Activated CD4-positive, alpha-beta memory T cell treated with anti-CD3 and anti-CD28 coated beads, Interleukin-2, amount 10 ng/mL, durations not matched to agents 7 days and 5 days (primary cell): Measurements from ENCODE around the gene HCFC1. TPM values are rescaled to one million over a fixed set of nuclear protein-coding genes. Genes with fewer than 3 reads are reported as not detected.
"Not testable (repeated sequence)": the region's sequence is repeated elsewhere in the genome, so short reads cannot be mapped to it uniquely, and the experiment has no call there.

ENCODE experiments used
- CTCF ChIA-PET: fragments of 350-600 bp; sonication (Branson Sonifier 250); formaldehyde crosslinking; loops from one replicate; lab custom pipeline; 2021; ENCODE audit warnings: antibody characterized with exemption, inconsistent platforms; lab: Charles Lee
- POLR2A ChIA-PET: fragments of 350-600 bp; sonication (Branson Sonifier 250); formaldehyde crosslinking; loops from one replicate; lab custom pipeline; 2021; ENCODE audit warnings: antibody characterized with exemption; lab: Charles Lee
- DNase-seq: peaks from one replicate; pipeline ENCODE4 v3.0.0-alpha.2; 2020
- H3K27ac Mint-ChIP-seq: one replicate; pipeline ENCODE4 v1.8.0; 2021; ENCODE audit warnings: mild to moderate bottlenecking, mixed read lengths
- H3K27me3 Mint-ChIP-seq: one replicate; pipeline ENCODE4 v1.8.0; 2021; ENCODE audit warnings: mixed read lengths
- H3K36me3 Mint-ChIP-seq: one replicate; pipeline ENCODE4 v1.8.0; 2021; ENCODE audit warnings: low read depth, mixed read lengths
- H3K4me1 Mint-ChIP-seq: one replicate; pipeline ENCODE4 v1.8.0; 2021; ENCODE audit warnings: mixed read lengths
- H3K4me3 Mint-ChIP-seq: one replicate; pipeline ENCODE4 v1.8.0; 2021; ENCODE audit warnings: mild to moderate bottlenecking, mixed read lengths
- H3K9me3 Mint-ChIP-seq: one replicate; pipeline ENCODE4 v1.8.0; 2021; ENCODE audit warnings: mixed read lengths
- total RNA-seq, 2 experiments: library from RNA; stranded (reverse); gene quantifications; one replicate each; pipeline ENCODE4 v1.2.3, GENCODE V29; 2021

Gene HCFC1
- total RNA-seq, 2 experiments from 2014 or later = 88.3 to 93.1 TPM

- Mint-ChIP-seq H3K4me3 (peak overlapping the region; percentile 69), H3K27ac (peak overlapping the region; percentile 93), H3K36me3 (peaks cover 19% of the 10 kb centered on the region), H3K27me3 (no peaks in the 10 kb centered on the region), H3K9me3 (no peaks in the 10 kb centered on the region), H3K4me1 (peaks cover 57% of the 10 kb centered on the region)
- POLR2A ChIA-PET = interaction anchor here (0.6 to 3.4 kb wide), 10 partner anchors 8 to 390 kb away, joined by 3 to 64 read pairs (median 9); partner anchors contain the start of genes ARHGAP4, HCFC1, IRAK1 and TMEM187
- CTCF ChIA-PET = interaction anchor here (1.0 to 1.7 kb wide), 5 partner anchors 11 to 545 kb away, joined by 3 to 9 read pairs (median 6); partner anchors contain the start of gene HCFC1
- peak; percentile 83 for DNase-seq
Observed at GRCh38 chrX:153981771-153982533, 10.3 kb upstream of the HCFC1 start.

DNA sequence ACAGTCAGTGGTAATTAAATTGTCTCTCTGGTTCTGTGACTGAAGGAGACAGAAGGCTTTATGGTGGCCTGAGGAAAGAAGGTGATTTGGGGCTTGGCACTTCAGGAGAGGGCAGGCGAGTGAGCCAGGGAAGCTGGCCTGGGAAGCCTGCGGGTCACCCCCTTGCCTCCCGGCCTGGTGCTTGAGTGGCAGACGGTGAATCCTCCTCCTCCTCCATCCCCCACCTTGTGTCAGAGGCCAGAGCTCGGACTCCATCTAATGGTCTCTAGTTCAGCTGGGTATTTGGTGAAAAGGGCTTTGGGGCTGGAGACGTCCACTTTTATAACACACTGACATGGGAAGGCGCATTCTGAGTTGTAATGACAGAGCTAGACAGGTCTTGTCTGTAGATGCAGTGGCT lies 9.6 kb upstream of the HCFC1 start:
- DNase-seq = no peak
- H3K4me3 Mint-ChIP-seq = peak overlapping the region; percentile 69
- peak overlapping the region; percentile 93 for H3K27ac Mint-ChIP-seq
- H3K4me1 Mint-ChIP-seq = peaks cover 55% of the 10 kb centered on the region
- ChIA-PET CTCF (interaction anchor here (1.0 to 1.7 kb wide), 5 partner anchors 10 to 546 kb away, joined by 3 to 9 read pairs (median 6); partner anchors contain the start of gene HCFC1), POLR2A (interaction anchor here (1.0 to 3.4 kb wide), 9 partner anchors 9 to 391 kb away, joined by 3 to 64 read pairs (median 10); partner anchors contain the start of genes ARHGAP4, HCFC1, IRAK1 and TMEM187)
- no peaks in the 10 kb centered on the region for H3K27me3 Mint-ChIP-seq
- H3K9me3 Mint-ChIP-seq = no peaks in the 10 kb centered on the region
- H3K36me3 Mint-ChIP-seq = peaks cover 19% of the 10 kb centered on the region

- not testable (repeated sequence) for DNase-seq, H3K27me3 Mint-ChIP-seq, H3K9me3 Mint-ChIP-seq
- H3K4me3 Mint-ChIP-seq = peak overlapping the region; percentile 73
- H3K27ac Mint-ChIP-seq = peak overlapping the region; percentile 93
- peaks cover 56% of the 10 kb centered on the region for H3K4me1 Mint-ChIP-seq
- ChIA-PET POLR2A (interaction anchor here (1.4 to 3.4 kb wide), 7 partner anchors 8 to 54 kb away, joined by 3 to 64 read pairs (median 14); partner anchors contain the start of genes ARHGAP4, HCFC1, IRAK1 and TMEM187), CTCF (interaction anchor here (1.4 to 1.7 kb wide), 4 partner anchors 22 to 40 kb away, joined by 3 to 8 read pairs (median 4); no protein-coding TSS in a partner anchor)
- peaks cover 21% of the 10 kb centered on the region for H3K36me3 Mint-ChIP-seq
Observed at GRCh38 chrX:153980394-153980793, 8.8 kb upstream of the HCFC1 start.

DNA sequence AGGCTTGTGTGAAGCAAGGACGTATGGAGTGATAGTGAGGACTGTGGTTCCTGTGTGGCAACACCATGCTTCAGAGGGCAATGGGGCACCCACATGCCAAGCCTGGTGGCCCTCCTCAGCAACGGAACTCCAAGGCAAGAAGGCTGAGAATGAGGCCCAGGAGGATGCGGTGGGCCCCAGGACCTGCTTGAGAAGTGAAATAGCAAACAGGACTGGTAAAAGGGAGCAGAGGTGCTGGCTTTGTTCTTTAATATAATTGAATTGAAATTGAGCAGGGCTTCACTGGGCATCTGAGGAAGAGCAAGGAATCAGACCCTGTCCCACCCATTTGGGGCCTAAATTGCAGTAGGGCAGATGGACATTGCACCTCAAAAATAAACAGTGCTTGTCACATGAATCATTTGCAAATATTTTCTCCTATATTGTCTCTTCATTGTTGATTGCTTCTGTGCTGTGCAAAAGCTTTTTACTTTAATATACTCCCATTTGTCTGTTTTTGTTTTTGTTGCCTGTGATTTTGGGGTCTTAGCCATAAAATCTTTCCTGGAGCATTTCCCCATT lies 3.2 kb upstream of the HCFC1 start:
- H3K9me3 Mint-ChIP-seq = no peaks in the 10 kb centered on the region
- DNase-seq = no peak
- ChIA-PET CTCF (no interaction called here), POLR2A (interaction anchor here (2.7 to 10.4 kb wide), 3 partner anchors 10 to 48 kb away, joined by 20 to 201 read pairs (median 70); partner anchors contain the start of genes ARHGAP4 and IRAK1)
- H3K4me1 Mint-ChIP-seq = peaks cover 22% of the 10 kb centered on the region
- H3K27ac Mint-ChIP-seq = peak overlapping the region; percentile 97
- H3K27me3 Mint-ChIP-seq = no peaks in the 10 kb centered on the region
- H3K36me3 Mint-ChIP-seq = peaks cover 7% of the 10 kb centered on the region
- H3K4me3 Mint-ChIP-seq = peak overlapping the region; percentile 84

DNA sequence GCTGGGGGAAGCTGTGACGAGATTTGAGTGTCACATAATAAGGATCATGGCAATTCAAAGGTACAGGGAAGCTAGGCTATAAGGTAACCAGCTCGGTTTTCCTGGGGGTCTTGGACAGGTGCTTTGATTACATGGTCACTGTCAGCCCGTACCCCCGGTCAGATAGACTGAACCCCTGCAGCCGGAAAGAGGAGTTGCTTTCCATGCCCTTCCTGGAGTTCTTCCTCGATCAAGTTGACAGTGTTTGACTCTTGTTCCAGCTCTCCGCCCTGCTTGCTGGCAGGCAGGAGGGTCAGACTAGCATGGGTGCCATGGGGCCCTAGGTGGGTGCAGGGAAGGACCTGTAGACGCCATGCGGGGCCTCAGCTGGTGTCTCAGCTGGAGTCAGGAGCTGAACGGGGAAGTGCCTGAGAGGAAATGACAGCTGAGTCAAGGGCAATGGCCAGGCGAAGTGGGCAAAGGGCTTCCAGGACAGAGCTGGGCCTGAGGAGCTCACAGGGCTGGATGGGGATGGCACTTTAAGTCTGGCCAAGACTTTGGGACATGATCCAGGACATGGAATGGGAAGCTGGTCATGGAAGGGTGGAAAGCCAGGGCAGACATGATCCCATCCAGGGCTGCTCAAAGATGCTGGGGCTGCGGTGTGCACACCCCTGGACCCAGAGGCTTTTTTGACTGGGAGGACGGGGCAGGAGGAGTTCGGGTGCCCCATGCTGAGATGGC lies 2.5 kb upstream of the HCFC1 start:
- H3K4me1 Mint-ChIP-seq = peaks cover 22% of the 10 kb centered on the region
- H3K27me3 Mint-ChIP-seq = no peaks in the 10 kb centered on the region
- H3K4me3 Mint-ChIP-seq = peak overlapping the region; percentile 84
- ChIA-PET POLR2A (interaction anchor here (0.7 to 10.4 kb wide), 7 partner anchors 7 to 424 kb away, joined by 3 to 201 read pairs (median 20); partner anchors contain the start of genes ARHGAP4 and IRAK1), CTCF (interaction anchor here (0.9 kb wide), 1 partner anchor 48 kb away, joined by 4 read pairs; the partner anchor contains the start of gene ARHGAP4)
- peaks cover 12% of the 10 kb centered on the region for H3K36me3 Mint-ChIP-seq
- H3K27ac Mint-ChIP-seq = peak overlapping the region; percentile 97
- H3K9me3 Mint-ChIP-seq = no peaks in the 10 kb centered on the region
- no peak for DNase-seq

DNA sequence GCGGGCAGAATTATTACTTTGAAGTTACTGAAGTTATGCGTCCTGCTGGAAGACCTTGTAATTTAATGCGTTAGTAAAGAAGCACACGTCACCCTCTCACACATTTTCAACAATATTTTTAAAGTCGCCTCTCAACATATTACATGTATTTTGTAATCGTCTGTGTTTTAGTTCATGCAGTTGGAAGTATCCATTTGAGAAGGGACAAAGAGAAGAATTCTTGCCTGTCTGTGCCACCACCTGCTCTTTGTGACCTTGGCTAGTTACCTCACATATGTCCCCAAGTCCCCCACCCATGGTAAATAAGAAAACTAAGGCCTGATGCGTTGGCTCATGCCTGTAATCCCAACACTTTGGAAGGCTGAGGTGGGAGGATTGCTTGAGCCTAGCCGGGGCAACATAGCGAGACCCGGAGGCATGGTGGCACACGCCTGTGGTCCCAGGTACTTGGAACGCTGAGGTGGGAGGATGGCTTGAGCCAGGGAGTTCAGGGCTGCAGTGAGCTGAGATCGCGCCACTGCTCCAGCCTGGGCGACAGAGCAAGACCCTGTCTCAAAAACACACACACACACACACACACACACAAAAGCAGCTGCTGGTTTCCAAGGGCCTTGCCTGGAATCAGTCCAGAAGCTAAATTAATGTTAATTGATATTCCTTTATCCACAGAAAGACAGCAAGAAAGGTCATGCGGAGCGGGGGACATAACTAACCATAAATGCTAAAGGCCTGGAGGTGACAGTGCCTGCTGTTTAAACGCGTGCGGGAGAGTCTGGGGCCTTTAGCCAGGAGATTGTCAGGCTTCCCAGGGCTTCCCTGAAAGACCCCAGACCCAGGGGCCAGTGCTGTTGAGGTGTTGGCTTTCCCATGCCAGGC lies 1.7 kb upstream of the HCFC1 start:
- Mint-ChIP-seq H3K36me3 (peaks cover 20% of the 10 kb centered on the region), H3K9me3 (no peaks in the 10 kb centered on the region), H3K4me3 (peak overlapping the region; percentile 84), H3K27me3 (no peaks in the 10 kb centered on the region), H3K27ac (peak overlapping the region; percentile 97), H3K4me1 (peaks cover 22% of the 10 kb centered on the region)
- ChIA-PET CTCF (interaction anchor here (0.9 kb wide), 1 partner anchor 47 kb away, joined by 4 read pairs; the partner anchor contains the start of gene ARHGAP4), POLR2A (interaction anchor here (0.7 to 10.4 kb wide), 8 partner anchors 8 to 424 kb away, joined by 3 to 201 read pairs (median 16); partner anchors contain the start of genes ARHGAP4 and IRAK1)
- no peak for DNase-seq

- peak within 1 kb of the TSS; percentile 100 for H3K4me3 Mint-ChIP-seq
- peak; percentile 91 for DNase-seq
- H3K9me3 Mint-ChIP-seq = no peaks in the 10 kb centered on the region
- H3K4me1 Mint-ChIP-seq = peaks cover 29% of the 10 kb centered on the region
- H3K36me3 Mint-ChIP-seq = peaks cover 29% of the 10 kb centered on the region
- no peaks in the 10 kb centered on the region for H3K27me3 Mint-ChIP-seq
- ChIA-PET CTCF (no interaction called here), POLR2A (interaction anchor here (0.6 to 10.4 kb wide), 8 partner anchors 9 to 400 kb away, joined by 3 to 201 read pairs (median 16); partner anchors contain the start of genes ARHGAP4 and IRAK1)
- peak within 1 kb of the TSS; percentile 100 for H3K27ac Mint-ChIP-seq
Observed at GRCh38 chrX:153972368-153973126, 929 bp upstream of the HCFC1 start, which contains the start of gene TMEM187. TSS of gene TMEM187 (plus strand) at chrX:153972754. CDS start at chrX:153982063, 9,309 bp downstream.

- H3K27me3 Mint-ChIP-seq = no peaks in the 10 kb centered on the region
- H3K4me3 Mint-ChIP-seq = peak overlapping the region; percentile 100
- H3K27ac Mint-ChIP-seq = peak overlapping the region; percentile 100
- peaks cover 43% of the 10 kb centered on the region for H3K4me1 Mint-ChIP-seq
- ChIA-PET POLR2A (interaction anchor here (0.6 to 10.4 kb wide), 22 partner anchors 8 to 793 kb away, joined by 3 to 201 read pairs (median 4); partner anchors contain the start of genes ARHGAP4, IRAK1 and UBL4A), CTCF (interaction anchor here (1.3 to 2.2 kb wide), 5 partner anchors 10 to 43 kb away, joined by 3 to 10 read pairs (median 4); no protein-coding TSS in a partner anchor)
- peaks cover 36% of the 10 kb centered on the region for H3K36me3 Mint-ChIP-seq
- H3K9me3 Mint-ChIP-seq = no peaks in the 10 kb centered on the region
- peak; percentile 89 for DNase-seq
Observed at GRCh38 chrX:153971124-153971449, 531 bp downstream of the HCFC1 start.

DNA sequence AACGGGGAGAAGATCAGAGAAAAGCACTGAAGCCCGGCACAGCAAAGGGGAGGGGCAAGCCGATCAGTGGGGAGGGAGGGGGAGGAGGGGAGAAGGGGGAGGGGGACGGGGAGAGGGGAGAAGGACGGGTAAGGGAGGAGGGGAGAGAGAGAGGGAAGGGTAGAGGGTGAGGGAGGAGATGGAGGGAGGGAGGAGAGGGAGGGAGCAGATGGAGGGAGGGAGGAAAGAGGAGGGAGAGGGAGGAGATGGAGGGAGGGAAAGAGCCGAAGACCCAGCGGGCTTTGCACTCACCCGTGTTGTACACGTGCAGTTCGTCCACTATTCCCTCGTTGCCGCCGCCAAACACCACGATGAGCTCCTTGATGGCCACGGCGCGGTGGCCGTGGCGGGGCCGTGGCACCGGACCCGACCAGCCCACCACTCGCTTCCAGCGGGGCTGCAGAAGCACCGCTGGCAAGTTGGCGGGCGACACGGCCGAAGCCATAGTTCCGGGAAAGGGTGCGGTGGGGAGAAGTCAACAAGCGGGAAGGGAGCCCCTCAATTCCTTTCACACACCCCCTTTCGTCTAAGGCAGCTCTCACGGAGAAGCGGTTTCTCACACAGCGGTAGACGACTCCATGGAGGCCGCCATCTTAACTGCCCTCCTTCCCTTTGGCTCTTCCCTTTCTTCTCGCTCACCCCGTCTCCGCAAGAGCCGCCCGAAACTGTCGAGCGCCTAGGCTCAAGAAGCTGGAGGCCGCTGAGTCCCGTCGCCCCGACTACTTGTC lies 1.1 kb downstream of the HCFC1 start:
- DNase-seq = peak; percentile 50
- peak overlapping the region; percentile 100 for H3K27ac Mint-ChIP-seq

GRCh38 chrX:153969904-153970356 lies 1.7 kb downstream of the HCFC1 start:
- ChIA-PET CTCF (interaction anchor here (1.3 to 4.1 kb wide), 4 partner anchors 12 to 44 kb away, joined by 3 to 31 read pairs (median 6); no protein-coding TSS in a partner anchor), POLR2A (interaction anchor here (0.8 to 10.4 kb wide), 13 partner anchors 9 to 517 kb away, joined by 3 to 201 read pairs (median 5); partner anchors contain the start of genes ARHGAP4, IRAK1, RPL10 and UBL4A)
- H3K27me3 Mint-ChIP-seq = no peaks in the 10 kb centered on the region
- H3K36me3 Mint-ChIP-seq = peaks cover 34% of the 10 kb centered on the region
- H3K27ac Mint-ChIP-seq = peak overlapping the region; percentile 95
- H3K4me1 Mint-ChIP-seq = peaks cover 47% of the 10 kb centered on the region
- no peaks in the 10 kb centered on the region for H3K9me3 Mint-ChIP-seq
- DNase-seq = no peak
- peak overlapping the region; percentile 100 for H3K4me3 Mint-ChIP-seq

More for the DNA sequence above, 1.1 kb downstream of the HCFC1 start:
- peaks cover 44% of the 10 kb centered on the region for H3K4me1 Mint-ChIP-seq
- CTCF ChIA-PET = interaction anchor here (1.3 to 2.2 kb wide), 5 partner anchors 11 to 43 kb away, joined by 3 to 10 read pairs (median 4); no protein-coding TSS in a partner anchor
- POLR2A ChIA-PET = interaction anchor here (0.6 to 10.4 kb wide), 22 partner anchors 9 to 793 kb away, joined by 3 to 201 read pairs (median 4); partner anchors contain the start of genes ARHGAP4, IRAK1, RPL10 and UBL4A
- no peaks in the 10 kb centered on the region for H3K27me3 Mint-ChIP-seq
- H3K4me3 Mint-ChIP-seq = peak overlapping the region; percentile 100
- H3K36me3 Mint-ChIP-seq = peaks cover 34% of the 10 kb centered on the region
- H3K9me3 Mint-ChIP-seq = no peaks in the 10 kb centered on the region
